Measurements from ENCODE around the gene CYP2A7. TPM values are rescaled to one million over a fixed set of nuclear protein-coding genes. Genes with fewer than 3 reads are reported as not detected.
"Not testable (repeated sequence)": the region's sequence is repeated elsewhere in the genome, so short reads cannot be mapped to it uniquely, and the experiment has no call there.

The CYP2A7 gene
- total RNA-seq, 1 donor = not detected

GRCh38 chr19:40872209-40872608 lies 9.8 kb downstream of the CYP2A7 start:
- H3K4me1 ChIP-seq (ENCODE audit: insufficient read depth, low read length) = peaks cover 11% of the 10 kb centered on the region
- no peaks in the 10 kb centered on the region for H3K27me3 ChIP-seq (ENCODE audit: insufficient read depth, low read length)
- no peaks in the 10 kb centered on the region for H3K9me3 ChIP-seq (ENCODE audit: low read depth, low read length)
- no peak overlapping the region for H3K4me3 ChIP-seq (ENCODE audit: low read length)

GRCh38 chr19:40867701-40868100 lies 14.3 kb downstream of the CYP2A7 start:
- Histone ChIP-seq H3K4me1 (ENCODE audit: insufficient read depth, low read length) (no peaks in the 10 kb centered on the region), H3K27me3 (ENCODE audit: insufficient read depth, low read length) (no peaks in the 10 kb centered on the region), H3K9me3 (ENCODE audit: low read depth, low read length) (no peaks in the 10 kb centered on the region), H3K4me3 (ENCODE audit: low read length) (no peak overlapping the region)

DNA sequence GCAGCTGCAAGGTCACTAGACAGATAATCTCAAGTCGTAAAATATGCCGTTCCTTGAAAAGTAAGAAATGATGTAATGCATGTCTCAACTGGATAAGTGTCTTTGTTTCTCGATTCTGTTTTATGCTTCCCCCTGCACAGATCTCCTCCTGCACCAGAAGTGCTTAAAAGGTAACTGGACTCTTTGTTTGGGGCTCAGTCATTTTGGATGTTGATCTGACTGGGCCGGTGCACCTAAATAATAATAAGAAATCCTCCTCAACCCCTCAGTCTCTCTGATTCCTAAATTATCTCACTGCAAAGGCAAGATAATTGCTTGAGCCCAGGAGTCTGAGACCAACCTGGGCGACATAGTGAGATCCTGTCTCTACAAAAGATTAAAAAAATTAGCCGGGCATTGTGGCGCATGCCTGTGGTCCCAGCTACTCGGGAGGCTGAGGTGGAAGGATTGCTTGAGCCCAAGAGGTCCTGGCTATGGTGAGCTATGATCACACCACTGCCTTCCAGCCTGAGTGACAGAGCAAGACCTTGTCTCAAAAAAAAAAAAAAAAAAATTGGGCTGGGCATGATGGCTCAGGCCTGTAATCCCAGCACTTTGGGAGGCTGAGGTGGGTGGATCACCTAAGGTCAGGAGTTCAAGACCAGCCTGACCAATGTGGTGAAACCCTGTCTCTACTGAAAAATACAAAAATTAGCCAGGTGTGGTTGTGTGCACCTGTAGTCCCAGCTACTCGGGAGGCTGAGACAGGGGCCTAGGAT lies 17.1 kb downstream of the CYP2A7 start:
- H3K4me1 ChIP-seq (ENCODE audit: insufficient read depth, low read length); H3K4me3 ChIP-seq (ENCODE audit: low read length); H3K9me3 ChIP-seq (ENCODE audit: low read depth, low read length); H3K27me3 ChIP-seq (ENCODE audit: insufficient read depth, low read length): not testable (repeated sequence)

DNA sequence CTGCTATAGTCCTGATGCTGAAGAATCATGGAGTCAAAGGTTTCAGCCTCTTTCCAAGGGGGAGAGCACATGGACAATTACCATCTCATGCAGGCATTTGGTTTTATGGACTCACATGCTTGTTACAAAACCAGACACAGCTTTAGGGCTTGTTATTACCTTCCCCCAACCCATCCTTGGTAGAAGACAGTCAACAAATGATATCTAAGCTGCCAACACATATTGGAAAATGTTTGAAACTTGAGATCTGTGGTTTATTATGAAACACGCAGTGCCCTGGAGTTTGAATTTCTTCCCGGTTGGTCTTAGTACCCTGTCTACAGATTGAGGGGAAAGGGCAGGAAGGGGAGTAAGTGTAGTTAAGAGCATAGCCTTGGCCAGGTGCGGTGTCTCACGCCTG lies 19.2 kb downstream of the CYP2A7 start:
- H3K27me3 ChIP-seq (ENCODE audit: insufficient read depth, low read length) = no peaks in the 10 kb centered on the region
- H3K4me1 ChIP-seq (ENCODE audit: insufficient read depth, low read length) = no peaks in the 10 kb centered on the region
- H3K9me3 ChIP-seq (ENCODE audit: low read depth, low read length) = no peaks in the 10 kb centered on the region
- H3K4me3 ChIP-seq (ENCODE audit: low read length) = no peak overlapping the region

- H3K27me3 ChIP-seq (ENCODE audit: insufficient read depth, low read length) = no peaks in the 10 kb centered on the region
- no peaks in the 10 kb centered on the region for H3K9me3 ChIP-seq (ENCODE audit: low read depth, low read length)
- no peak overlapping the region for H3K4me3 ChIP-seq (ENCODE audit: low read length)
- no peaks in the 10 kb centered on the region for H3K4me1 ChIP-seq (ENCODE audit: insufficient read depth, low read length)
Observed at GRCh38 chr19:40862333-40862732, 19.7 kb downstream of the CYP2A7 start.

GRCh38 chr19:40858109-40858508 lies 23.9 kb downstream of the CYP2A7 start:
- Histone ChIP-seq H3K9me3 (ENCODE audit: low read depth, low read length) (no peaks in the 10 kb centered on the region), H3K27me3 (ENCODE audit: insufficient read depth, low read length) (no peaks in the 10 kb centered on the region), H3K4me3 (ENCODE audit: low read length) (no peak overlapping the region), H3K4me1 (ENCODE audit: insufficient read depth, low read length) (no peaks in the 10 kb centered on the region)

- H3K9me3 ChIP-seq (ENCODE audit: low read depth, low read length); H3K4me1 ChIP-seq (ENCODE audit: insufficient read depth, low read length); H3K4me3 ChIP-seq (ENCODE audit: low read length); H3K27me3 ChIP-seq (ENCODE audit: insufficient read depth, low read length): not testable (repeated sequence)
Observed at GRCh38 chr19:40852467-40853152, 29.4 kb downstream of the CYP2A7 start.

- H3K4me1 ChIP-seq (ENCODE audit: insufficient read depth, low read length); H3K4me3 ChIP-seq (ENCODE audit: low read length); H3K27me3 ChIP-seq (ENCODE audit: insufficient read depth, low read length); H3K9me3 ChIP-seq (ENCODE audit: low read depth, low read length): not testable (repeated sequence)
Observed at GRCh38 chr19:40850277-40850676, 31.8 kb downstream of the CYP2A7 start, which contains the start of gene CYP2A6. TSS of gene CYP2A6 (minus strand) at chr19:40850447. CDS start at chr19:40850426, 21 bp downstream.

DNA sequence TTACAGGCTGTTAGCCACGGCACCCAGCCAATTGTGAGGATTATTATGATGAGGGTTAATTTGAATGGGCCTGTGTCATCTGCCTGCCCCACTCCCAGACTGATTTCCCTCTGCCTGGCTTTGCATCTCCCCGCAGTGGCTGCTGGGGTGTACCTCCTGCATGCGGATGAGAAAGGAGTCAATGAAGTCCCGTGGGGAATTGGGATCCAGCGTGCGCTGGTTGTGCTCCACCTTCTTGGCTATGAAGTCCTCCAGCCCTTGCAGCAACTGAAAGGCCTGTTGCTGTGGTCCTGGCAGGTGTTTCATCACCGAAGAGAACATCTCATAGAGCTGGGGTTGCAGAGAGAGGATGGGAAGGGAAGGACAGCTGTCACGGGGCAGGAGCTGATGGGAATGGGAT lies 35.3 kb downstream of the CYP2A7 start:
- H3K9me3 ChIP-seq (ENCODE audit: low read depth, low read length); H3K27me3 ChIP-seq (ENCODE audit: insufficient read depth, low read length); H3K4me3 ChIP-seq (ENCODE audit: low read length): not testable (repeated sequence)
- H3K4me1 ChIP-seq (ENCODE audit: insufficient read depth, low read length) = peaks cover 15% of the 10 kb centered on the region

- not testable (repeated sequence) for H3K9me3 ChIP-seq (ENCODE audit: low read depth, low read length)
- H3K4me1 ChIP-seq (ENCODE audit: insufficient read depth, low read length) = peaks cover 15% of the 10 kb centered on the region
- peak overlapping the region; percentile 20 for H3K4me3 ChIP-seq (ENCODE audit: low read length)
Observed at GRCh38 chr19:40843653-40844052, 38.4 kb downstream of the CYP2A7 start.

GRCh38 chr19:40842997-40843652 lies 38.9 kb downstream of the CYP2A7 start:
- H3K27me3 ChIP-seq (ENCODE audit: insufficient read depth, low read length); H3K9me3 ChIP-seq (ENCODE audit: low read depth, low read length): not testable (repeated sequence)
- peaks cover 15% of the 10 kb centered on the region for H3K4me1 ChIP-seq (ENCODE audit: insufficient read depth, low read length)
- peak overlapping the region; percentile 20 for H3K4me3 ChIP-seq (ENCODE audit: low read length)

More at GRCh38 chr19:40843653-40844052, 38.4 kb downstream of the CYP2A7 start:
- not testable (repeated sequence) for H3K27me3 ChIP-seq (ENCODE audit: insufficient read depth, low read length)

DNA sequence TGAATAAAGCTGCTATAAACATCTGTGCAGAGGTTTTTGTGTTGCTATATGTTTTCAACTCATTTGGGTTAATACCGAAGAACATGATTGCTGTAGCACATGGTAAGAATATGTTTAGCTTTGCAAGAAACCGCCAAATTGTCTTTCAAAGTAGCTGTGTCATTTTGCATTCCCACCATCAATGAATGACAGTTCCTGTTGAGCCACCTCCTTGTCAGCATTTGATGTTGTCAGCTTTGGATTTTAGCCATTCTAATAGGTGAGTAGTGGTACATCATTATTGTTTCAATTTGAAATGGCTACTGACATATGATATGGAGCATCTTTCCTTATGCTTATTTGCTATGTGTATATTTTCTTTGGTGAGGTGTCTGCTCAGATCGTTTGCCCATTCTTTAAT lies 40.0 kb downstream of the CYP2A7 start:
- peaks cover 15% of the 10 kb centered on the region for H3K4me1 ChIP-seq (ENCODE audit: insufficient read depth, low read length)
- H3K9me3 ChIP-seq (ENCODE audit: low read depth, low read length); H3K27me3 ChIP-seq (ENCODE audit: insufficient read depth, low read length); H3K4me3 ChIP-seq (ENCODE audit: low read length): not testable (repeated sequence)

DNA sequence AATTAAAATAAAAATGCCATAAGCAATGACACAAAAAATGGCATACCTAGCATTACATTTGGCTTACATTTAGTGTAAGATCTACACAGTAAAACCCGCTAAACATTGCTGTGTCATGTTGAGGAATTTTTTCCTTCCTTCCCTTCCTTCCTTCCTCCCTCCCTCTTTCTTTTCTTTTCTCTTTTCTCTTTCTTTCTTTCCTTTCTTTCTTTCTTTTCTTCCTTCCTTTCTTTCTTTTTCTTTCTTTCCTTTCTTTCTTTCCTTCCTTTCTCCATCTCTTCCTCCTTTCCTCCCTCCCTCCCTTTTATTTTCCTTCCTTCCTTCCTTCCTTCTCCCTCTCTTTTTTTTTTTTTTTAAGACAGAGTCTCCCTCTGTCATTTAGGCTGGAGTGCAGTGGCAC lies 43.6 kb downstream of the CYP2A7 start:
- H3K27me3 ChIP-seq (ENCODE audit: insufficient read depth, low read length); H3K4me3 ChIP-seq (ENCODE audit: low read length); H3K4me1 ChIP-seq (ENCODE audit: insufficient read depth, low read length); H3K9me3 ChIP-seq (ENCODE audit: low read depth, low read length): not testable (repeated sequence)

DNA sequence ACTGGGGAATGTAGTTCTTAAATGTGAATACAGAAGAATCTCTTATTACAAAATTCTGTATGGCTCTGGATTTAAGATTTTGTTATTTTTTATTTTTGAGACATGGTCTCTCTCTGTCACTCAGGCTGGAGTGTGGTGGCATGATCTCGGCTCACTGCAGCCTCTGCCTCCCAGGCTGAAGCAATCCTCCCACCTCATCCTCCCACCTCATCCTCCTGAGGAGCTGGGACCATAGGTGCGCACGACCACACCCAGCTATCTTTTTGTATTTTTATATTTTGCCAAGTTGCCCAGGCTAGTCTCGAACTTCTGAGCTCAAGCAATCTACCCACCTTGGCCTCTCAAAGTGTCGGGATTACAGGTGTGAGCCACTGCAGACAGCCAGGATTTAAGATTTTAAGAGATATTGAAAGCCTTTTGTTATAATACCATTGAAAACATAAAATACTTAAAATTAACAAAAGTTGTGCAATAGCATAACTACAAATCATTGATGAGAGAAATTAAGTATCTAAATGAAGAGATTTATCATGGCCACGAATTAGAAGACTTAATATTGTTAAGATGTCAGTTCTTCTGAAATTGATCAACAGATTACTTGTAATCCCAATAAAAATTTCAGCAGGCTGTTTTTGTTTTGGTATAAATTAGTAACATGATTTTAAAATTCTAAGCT lies 45.1 kb downstream of the CYP2A7 start:
- no peaks in the 10 kb centered on the region for H3K9me3 ChIP-seq (ENCODE audit: low read depth, low read length)
- no peak overlapping the region for H3K4me3 ChIP-seq (ENCODE audit: low read length)
- peaks cover 11% of the 10 kb centered on the region for H3K4me1 ChIP-seq (ENCODE audit: insufficient read depth, low read length)
- no peaks in the 10 kb centered on the region for H3K27me3 ChIP-seq (ENCODE audit: insufficient read depth, low read length)
